ENCODE results near the gene HEXD.

GRCh38 chr17:82445542-82445941 lies 27.4 kb downstream of the HEXD start:
- TF ChIP-seq EZH2 (IDR thresholded peaks at IDR 0.05; ENCODE audit: borderline replicate concordance, low read depth, low read length, severe bottlenecking) (no peak), CTCF (IDR thresholded peaks at IDR 0.05; ENCODE audit: borderline replicate concordance, extremely low read depth, low read length, poor library complexity, severe bottlenecking) (no peak)

Data from DND-41 (cell line).